ENCODE data around the gene EXOC7. TPM values are rescaled to one million over a fixed set of nuclear protein-coding genes. Genes with fewer than 3 reads are reported as not detected.

The EXOC7 gene
- polyA plus RNA-seq, 4 donors: 138 to 167 (median 154) TPM

DNA sequence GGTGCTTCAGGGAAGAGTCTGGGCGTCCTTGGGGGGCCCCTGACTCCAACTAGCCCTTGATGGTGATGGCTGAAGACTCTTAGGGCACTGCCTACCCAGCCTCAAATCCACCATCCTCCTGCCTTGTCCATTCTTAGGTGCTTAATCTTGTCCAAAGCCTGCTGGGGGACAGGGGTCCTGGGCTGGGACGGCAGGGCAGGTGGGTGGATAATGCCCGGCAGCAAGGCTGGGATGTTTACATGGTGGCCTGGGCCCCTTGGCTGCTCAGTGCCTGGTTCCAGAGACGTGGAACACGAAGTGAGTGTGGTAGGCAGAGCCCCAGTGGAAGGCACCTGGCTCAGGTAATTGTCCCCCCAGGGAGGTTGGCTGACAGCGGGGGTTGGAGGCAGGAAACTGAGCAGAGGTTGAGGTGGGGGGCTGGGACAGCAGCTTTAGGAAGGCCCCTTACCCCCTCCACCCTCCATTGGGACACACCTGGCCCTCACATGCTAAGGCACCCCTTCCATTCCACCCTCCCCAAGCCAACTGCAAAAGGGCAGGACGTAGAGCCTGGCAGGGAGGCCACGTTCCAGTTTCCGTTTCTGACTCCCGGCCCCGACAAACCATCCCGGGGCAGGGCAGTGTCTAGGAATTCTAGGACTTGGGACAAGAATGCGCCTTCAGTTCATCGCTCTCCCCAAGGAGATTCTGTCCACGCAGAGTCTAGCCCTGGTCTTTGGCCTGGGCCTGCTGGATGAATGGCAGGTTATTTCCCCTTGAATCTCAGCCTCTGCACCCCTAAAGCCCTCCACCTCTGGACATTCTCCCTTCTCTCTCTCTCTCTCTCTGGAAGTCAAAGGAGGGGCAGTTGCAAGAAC lies 35.5 kb upstream of the EXOC7 start:
- DNase-seq (ENCODE audit: low read depth in 4 of 4, low spot score in 3 of 4): no peak

DNA sequence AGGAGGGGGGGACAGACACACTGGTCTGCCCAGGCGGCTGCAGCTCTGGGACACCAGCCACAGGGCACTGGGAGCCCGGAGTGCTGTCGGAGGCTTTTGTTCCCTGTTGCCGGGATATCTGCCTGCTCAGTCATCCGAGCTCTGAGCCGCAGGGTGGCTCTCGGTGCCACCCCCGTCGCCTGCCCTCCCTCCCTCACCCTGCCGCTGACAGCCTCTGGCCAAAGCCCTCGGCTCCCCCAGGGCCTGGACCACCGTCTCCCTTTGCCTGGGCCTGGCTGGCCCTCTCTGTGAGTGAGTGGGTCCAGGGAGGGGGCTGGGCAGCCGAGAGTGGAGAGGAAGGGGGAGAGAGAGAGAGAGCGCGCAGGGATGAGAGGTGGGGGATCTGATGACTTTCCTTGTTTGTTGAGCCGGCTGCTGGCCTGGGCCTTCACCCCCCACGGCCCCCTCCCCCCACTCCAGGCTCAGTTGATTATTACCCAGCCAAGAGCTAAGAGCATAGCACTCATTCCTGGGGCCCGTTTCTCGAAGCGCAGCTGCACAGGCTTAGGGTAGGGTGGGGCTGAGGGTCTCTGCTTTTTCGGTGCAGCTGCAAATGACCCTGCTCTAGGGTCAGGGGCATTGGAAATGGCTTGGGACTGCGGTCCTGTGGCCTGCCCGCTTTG lies 34.8 kb upstream of the EXOC7 start:
- peak in 1 of 4 donors; percentile 64 for DNase-seq (ENCODE audit: low read depth in 4 of 4, low spot score in 3 of 4)

DNA sequence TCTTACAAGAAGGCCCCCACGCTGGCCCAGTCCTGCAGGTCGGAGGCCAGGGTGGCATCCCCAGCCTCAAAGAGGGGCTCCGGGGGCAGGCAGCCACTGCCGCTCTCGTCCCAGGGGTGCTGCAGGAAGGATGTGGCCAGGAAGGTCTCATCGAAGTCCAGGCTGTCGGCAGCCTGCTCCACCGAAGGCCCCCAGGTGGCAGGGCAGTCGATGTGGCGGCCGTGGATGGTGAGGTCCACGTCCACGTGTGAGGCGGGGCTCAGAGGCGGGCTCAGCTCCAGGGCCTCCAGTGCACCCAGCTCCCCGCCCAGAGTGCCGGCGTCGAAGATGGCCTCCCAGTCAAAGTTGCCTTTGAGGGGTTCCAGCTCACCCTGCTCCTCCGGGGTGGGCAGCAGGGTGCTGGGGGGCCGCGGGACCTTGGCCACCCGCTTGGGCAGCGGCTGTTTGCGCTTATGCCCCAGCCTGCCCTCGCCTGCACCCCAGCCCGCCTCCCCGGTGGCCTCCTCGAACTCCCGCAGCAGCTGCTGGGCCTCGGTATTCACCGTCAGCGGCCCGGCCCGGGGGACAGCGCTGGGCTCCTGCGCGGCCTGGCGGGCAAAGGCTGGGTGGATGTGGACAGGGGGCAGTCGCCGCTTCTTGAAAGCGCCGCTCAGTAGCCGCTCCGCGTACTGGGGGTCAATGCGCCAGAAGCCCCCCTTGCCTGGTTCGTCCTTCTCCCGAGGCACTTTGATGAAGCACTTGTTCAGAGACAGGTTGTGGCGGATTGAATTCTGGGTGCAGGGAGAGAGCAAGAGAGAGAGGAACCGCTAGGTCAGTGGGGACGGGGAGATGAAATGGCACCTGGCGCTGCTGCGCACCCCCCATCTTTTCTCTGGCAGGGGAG lies 34.0 kb upstream of the EXOC7 start:
- no peak for DNase-seq (ENCODE audit: low read depth in 4 of 4, low spot score in 3 of 4)

DNA sequence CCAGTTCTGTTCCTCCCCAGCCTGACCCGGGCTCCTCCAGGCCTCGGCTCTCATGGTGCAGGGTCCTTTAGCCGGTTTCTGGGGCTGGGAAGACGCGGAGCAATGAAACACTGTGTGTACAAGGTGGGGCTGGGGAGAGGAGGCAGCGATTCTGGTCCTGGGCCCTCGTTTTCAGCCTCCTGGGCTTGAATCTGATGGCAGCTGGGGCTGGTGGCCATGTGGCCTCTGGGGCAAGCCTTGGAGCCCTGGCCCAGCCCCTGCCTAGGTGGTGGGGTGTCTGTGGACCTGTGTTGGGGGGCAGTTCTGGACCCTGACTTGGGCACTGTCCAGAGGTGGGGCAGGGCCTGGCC lies 33.4 kb upstream of the EXOC7 start:
- DNase-seq (ENCODE audit: low read depth in 4 of 4, low spot score in 3 of 4): no peak

DNA sequence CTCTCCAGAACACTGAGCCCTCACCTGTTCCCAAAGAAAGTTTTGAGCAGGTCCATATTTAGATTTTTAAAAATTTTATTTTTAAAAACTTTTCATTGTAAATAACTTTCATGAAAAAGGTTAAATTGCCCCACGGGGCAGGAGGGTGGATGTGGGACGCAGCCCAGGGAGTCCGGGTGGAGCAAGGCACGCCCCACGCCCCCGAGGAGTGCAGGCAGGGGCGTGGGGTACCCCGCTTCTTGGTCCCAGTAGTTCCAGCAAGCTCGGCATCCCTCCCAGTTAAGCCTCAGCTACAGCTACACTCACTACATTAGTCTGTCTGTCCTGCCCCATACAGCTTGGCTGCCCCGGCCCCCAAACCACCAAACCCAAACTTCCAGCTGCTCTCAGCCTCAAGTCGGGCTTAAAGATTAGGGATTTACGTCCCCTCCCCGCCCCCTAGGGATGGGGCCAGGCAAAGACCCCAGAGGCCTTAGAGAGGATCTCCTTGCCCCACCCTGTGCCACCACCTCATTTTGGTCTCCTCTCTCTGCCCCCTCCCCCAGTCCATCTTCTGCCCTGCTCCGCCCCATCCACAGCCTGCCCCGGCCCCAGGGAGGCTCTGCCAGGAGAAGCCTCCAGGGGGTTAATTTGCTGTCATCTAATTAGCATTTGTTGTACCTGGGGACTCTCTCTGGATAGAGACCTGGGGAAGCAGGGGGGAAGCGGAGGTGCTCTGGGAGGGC lies 32.9 kb upstream of the EXOC7 start:
- DNase-seq (ENCODE audit: low read depth in 4 of 4, low spot score in 3 of 4): no peak

DNA sequence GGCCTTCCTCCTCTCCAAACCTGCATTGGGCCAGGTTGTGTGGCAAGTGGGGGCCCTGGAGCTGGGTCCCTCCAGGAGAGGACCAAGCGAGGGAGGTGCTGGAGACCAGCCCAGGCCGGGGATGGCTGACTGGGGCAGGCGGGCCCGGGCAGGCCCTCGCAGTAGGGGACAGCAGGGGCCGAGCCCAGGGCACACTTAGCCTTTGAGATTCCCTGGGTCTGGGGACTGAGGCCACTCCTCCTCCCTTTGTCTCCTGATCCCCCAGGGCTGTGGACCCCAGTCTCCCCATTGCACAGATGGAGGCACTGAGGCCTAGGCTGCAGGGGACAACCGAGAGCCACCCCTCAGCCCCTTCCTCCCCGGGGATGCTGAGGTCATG lies 32.2 kb upstream of the EXOC7 start:
- no peak for DNase-seq (ENCODE audit: low read depth in 4 of 4, low spot score in 3 of 4)

DNA sequence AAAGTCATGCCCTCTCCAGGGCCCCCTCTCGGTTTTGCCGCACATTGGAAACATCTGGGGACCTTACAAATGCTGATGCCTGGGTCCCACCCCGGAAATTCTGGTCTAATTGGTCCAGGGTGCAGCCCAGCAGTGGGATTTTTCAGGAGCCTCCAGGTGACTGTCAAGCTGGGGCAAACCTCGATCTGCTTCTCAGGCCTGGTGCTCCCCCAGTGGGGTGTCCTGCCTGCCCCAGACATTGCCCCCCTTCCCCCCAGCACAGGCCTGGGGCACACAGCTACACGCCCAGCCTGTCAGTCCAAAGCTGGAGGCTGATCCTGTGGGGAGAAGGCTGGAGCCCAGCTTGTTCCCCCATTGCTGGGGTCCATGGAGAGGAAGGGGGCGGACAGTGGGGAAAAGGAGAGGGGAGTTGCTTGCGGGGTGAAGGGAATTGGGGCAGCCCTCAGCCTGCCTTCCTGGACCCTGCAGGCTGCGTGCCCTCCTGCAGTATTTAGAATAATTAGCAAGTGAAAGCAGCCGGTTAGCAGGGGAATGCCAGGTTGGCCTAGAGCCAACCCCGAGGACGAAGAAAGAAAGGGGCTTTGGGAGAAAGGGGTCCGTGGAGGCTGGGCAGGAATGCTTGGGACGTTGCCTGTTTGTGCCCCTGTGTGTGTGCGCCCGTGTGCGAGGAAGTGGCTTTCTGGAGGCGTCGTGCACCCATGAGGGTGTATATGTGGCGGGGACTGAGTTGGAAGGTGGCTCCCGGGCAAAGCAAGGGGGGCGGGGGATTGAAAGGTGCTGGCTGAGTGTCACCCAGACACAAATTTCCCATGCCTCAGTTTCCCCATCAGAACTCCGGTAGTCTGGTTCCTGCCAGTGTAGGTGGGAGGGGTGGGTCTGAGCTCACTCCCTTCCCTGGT lies 31.6 kb upstream of the EXOC7 start:
- DNase-seq (ENCODE audit: low read depth in 4 of 4, low spot score in 3 of 4): no peak

DNA sequence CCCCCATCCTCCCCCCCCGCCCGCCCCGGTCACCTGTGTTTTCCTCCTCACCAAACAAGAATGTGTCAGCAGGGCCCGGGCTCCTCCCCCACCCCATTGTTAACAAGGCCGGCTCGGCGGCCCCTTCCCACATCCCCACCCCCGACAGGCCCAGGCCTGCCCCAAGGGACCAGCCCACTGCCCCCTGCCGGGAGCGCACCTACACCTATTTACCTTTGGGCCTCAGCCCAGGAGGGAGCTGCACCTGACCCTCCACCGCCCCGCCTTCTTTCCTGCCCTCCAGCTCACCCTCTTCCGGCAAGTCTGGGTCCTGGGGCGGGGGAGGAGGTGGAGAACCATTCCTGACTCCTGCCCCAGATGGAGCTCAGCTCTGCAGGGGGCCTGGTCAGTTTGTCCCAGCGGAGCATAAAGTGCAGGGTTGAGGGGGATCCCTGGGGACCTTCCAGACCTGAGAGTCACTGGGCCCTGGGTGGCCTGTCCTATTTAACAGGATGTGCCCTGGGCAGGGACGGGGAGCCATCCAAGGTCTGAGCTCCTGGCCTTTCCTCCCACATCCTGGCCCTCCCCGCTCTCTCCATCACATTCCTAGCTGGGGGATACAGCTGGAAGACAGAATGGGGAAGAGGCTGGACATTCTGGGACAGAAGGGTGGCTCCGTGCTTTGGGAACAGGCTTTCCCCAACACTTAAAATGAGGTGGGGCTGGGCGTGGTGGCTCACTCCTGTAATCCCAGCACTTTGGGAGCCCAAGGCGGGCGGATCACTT lies 29.2 kb upstream of the EXOC7 start:
- DNase-seq (ENCODE audit: low read depth in 4 of 4, low spot score in 3 of 4): no peak

DNA sequence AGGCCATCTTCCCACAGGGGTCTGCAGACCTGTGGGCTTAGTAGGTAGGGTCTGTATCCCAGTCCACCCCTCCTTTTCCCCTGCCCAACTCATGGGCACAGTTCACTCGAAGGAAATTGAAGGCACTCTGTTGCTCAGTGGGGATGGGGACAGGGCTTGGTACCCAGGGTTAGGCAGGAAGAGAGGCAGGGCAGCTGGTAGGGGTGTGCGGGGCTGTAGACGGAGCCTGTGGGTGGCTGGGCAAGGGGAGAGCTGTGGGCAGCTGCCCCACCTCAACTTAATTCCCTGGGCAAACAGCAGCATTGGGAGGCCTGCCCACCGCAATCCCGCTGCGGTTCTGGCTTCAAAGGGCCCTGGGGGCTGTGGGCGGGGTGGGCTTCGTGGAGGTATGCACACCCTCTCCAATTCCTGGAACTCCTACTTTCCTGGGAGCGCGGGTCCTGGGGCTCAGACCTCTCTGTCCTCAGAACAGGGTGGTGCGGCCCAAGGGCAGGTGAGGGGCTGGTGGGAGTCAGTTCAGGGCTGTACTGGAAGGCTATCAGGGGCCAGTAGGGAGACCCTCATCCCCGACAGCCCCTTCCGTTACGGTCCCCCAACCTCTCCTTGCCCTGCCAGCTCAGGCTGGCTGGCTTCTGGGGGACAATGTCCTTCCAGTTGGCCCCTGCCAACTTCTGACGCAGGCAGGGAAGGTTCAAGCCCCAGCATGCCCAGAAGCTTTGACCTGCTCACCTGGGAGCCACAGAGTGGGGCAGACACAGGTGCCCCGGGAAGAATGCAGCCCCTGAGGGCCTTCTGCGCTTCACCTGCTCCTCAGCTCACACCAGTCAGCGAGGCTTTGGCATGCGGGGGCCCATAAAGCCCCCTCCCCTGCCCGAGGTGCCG lies 28.3 kb upstream of the EXOC7 start:
- no peak for DNase-seq (ENCODE audit: low read depth in 4 of 4, low spot score in 3 of 4)

DNA sequence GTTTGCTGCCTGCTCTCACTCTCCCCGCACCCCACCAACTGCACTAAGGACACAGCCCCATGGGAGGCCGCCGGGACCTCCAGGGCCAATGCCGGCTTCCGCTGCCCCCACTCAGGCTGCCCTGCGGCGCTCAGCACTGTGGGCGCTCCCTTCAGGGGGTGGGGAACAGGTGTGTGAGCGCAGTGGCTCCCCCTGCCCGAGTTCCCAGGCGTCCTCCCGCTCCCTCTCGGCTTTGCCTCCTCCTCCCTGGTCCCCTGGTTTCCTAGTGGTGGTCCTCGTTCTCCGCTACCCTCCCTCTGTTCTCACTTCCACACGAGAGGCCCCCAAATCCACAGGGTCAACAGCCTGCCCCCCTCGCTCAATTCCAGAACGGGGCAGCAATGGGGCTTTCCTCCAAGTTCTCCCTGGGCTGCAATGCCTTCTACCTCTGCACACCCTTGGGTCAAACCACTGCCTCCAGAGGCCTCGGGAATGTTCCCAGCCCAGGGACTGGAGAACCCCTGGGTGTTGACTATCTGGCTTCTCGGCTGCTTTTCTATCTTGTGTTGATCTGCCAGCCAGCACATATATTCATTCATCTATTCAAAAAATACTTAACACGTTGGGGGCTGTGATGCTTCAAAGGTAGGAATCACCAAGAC lies 27.6 kb upstream of the EXOC7 start:
- DNase-seq (ENCODE audit: low read depth in 4 of 4, low spot score in 3 of 4): no peak

DNA sequence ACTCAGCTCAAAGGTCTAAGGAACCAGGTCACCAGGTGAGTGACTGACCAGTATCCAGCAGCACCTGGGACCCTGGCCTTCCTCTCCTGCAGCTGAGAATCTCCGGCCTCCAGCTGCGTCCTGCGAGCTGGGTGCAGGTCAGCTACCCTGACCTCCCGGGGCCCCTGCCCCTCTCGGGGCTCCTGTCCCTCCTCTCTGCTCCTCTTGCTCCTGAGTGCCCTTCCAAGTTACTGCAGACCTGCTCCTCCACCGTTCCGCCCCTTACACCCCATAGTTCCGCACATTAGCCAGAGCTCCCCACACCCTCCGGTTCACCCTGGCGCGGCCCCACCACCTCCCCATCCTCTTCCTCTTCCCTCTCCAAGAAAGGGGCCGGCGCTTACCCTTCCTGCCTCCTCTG lies 26.9 kb upstream of the EXOC7 start:
- DNase-seq (ENCODE audit: low read depth in 4 of 4, low spot score in 3 of 4): no peak

DNA sequence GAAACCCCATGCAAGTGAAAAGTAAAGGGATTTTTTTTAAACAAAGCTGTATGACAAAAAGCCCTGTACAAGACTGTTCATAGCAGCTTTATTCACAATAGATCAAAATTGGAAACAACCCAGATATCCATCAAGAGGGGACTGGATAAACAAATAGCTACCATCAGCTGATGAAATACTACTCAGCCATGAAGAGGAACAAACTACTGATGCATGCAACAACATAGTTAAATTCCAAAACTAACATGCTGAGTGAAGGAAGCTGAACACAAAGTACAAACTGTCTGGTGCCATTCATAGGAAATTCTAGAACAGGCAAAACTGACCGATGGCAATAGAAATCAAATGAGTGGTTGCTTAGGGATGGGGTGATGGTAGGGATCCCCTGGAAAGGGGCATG lies 22.3 kb upstream of the EXOC7 start:
- no peak for DNase-seq (ENCODE audit: low read depth in 4 of 4, low spot score in 3 of 4)

DNA sequence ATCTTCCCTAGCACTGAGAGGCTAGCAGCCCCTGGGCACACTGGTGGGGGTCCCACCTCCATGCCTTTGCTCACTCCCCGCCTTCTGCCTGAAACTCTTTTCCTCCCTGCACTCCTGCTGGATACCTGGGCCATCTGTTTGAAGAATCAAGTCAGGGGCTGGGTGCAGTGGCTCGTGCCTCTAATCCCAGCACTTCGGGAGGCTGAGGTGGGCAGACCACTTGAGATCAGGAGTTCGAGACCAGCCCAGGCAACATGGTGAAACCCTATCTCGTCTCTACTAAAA lies 21.7 kb upstream of the EXOC7 start:
- no peak for DNase-seq (ENCODE audit: low read depth in 4 of 4, low spot score in 3 of 4)

DNA sequence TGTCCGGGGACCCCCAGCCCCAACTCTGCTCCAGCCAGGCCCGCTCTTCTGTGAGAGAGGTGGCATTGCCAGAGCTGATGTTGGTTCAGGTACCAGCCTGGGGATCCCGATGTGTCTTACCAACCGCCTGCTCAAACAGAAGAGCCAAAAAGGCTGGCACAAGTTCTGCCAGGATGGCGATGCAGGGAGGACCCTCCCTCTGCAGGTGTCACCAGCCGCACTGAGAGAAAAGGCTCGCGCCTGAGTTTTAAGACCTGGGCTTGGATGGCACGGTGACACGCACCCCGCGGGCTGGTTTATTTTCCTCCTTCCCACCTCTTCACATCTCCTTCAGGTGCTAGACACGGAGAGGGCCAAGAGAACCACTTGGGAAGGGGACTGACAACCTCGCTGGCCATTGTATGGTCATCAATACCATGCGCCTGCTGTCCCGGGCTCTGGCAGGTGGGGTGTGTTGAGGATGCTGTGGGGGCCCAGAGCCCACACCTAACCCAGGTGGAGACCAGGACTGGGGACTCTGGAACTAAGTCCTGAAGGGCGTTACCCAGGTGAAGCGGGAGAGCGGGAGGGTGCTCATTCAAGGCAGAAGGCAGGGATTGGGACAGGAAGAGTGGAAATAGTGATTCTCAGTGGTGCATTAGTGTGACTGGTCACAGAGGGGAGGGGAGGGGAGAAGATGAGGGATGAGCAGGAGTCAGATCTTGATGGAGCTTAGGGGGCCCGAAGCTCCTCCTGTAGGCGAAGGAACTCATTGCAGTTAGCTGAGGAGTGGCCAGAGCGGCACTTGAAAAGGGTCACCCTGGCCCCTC lies 21.2 kb upstream of the EXOC7 start:
- no peak for DNase-seq (ENCODE audit: low read depth in 4 of 4, low spot score in 3 of 4)

DNA sequence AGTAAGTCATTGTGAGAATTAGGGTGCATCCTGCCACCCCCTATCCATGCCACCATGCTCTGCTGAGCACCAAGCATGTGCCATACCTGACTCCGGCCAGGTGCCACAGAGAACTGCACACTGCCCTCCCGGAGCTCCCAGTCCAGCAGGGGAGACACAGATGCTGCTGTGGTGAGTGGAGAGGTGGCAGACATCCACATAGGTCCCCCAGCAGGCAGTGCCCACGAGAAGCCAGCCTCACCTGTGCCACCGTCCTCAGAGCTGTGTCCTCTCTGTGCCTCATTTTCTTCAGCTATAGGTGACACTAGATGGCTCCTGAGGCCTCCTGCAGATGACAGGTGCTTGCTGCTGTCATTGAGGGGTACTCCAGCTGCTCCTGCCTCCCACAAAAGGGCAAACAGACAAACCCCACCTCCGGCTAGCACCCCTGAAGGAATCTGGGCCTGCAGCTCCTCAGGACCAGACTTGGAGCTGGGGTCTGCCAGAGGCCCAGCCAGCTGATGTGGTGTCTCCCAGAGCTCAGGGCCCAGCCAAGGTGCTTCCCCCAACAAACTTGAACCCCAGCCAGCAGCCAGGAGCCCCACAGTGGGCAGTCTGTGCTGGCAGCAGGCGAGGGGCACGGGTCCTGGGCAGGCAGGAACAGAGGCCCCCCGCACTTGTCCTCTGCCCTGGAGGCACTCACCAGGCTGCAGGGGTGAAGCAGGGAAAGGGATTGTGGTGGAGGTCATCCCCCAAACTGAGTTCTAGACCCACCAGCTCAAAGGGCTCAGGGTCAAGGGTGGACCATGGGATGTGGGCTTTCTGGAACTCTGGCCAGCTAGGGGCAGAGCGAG lies 20.4 kb upstream of the EXOC7 start:
- no peak for DNase-seq (ENCODE audit: low read depth in 4 of 4, low spot score in 3 of 4)

DNA sequence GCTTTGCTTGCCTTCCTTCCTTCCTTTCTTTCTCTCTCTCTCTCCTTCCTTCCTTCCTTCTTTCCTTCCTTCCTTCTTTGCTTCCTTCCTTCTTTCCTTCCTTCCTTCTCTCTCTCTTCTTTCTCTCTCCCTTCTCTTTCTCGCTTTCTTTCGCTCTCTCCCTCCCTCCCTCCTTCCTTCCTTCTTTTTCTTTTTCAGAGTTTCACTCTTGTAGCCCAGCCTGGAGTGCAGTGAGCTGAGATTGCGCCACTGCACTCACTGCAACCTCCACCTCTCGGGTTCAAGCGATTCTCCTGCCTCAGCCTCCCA lies 19.6 kb upstream of the EXOC7 start:
- no peak for DNase-seq (ENCODE audit: low read depth in 4 of 4, low spot score in 3 of 4)
